GM20000 (cell line): Measurements from ENCODE around the gene EVL.

Experiments used
- DNase-seq: peaks from one replicate; pipeline ENCODE4 v3.0.0; 2012; ENCODE audit warnings: low spot score
- CTCF ChIP-seq: IDR thresholded peaks from 2 replicates; pipeline ENCODE4 v1.5.1; 2012; ENCODE audit warnings: mild to moderate bottlenecking, control low read depth; ENCODE audit errors: extremely low read depth, missing control alignments

The EVL gene

GRCh38 chr14:100041271-100041670 lies 24.0 kb upstream of the EVL start:
- no peak for DNase-seq

GRCh38 chr14:100042286-100042685 lies 22.9 kb upstream of the EVL start:
- no peak for TF ChIP-seq CTCF
- DNase-seq, result no peak

More at GRCh38 chr14:100041271-100041670, 24.0 kb upstream of the EVL start:
- TF ChIP-seq CTCF, result no peak

- no peak for DNase-seq
- no peak for TF ChIP-seq CTCF
Measured at GRCh38 chr14:100045642-100046344, 19.4 kb upstream of the EVL start.

GRCh38 chr14:100047600-100047999 lies 17.6 kb upstream of the EVL start:
- no peak for TF ChIP-seq CTCF
- DNase-seq, result no peak

- DNase-seq, result no peak
- TF ChIP-seq CTCF, result no peak
Measured at GRCh38 chr14:100048786-100049185, 16.4 kb upstream of the EVL start.

- TF ChIP-seq CTCF, result no peak
- DNase-seq, result no peak
Measured at GRCh38 chr14:100049220-100049619, 16.0 kb upstream of the EVL start.

- TF ChIP-seq CTCF, result no peak
- DNase-seq, result no peak
Measured at GRCh38 chr14:100051103-100051502, 14.1 kb upstream of the EVL start.
